ENCODE results near the gene KCNJ18. TPM values are rescaled to one million over a fixed set of nuclear protein-coding genes. Genes with fewer than 3 reads are reported as not detected.
"Not testable (repeated sequence)": the region's sequence is repeated elsewhere in the genome, so short reads cannot be mapped to it uniquely, and the experiment has no call there.

Gene KCNJ18
- total and polyA plus RNA-seq, 2 experiments from 2014 or later: not detected

DNA sequence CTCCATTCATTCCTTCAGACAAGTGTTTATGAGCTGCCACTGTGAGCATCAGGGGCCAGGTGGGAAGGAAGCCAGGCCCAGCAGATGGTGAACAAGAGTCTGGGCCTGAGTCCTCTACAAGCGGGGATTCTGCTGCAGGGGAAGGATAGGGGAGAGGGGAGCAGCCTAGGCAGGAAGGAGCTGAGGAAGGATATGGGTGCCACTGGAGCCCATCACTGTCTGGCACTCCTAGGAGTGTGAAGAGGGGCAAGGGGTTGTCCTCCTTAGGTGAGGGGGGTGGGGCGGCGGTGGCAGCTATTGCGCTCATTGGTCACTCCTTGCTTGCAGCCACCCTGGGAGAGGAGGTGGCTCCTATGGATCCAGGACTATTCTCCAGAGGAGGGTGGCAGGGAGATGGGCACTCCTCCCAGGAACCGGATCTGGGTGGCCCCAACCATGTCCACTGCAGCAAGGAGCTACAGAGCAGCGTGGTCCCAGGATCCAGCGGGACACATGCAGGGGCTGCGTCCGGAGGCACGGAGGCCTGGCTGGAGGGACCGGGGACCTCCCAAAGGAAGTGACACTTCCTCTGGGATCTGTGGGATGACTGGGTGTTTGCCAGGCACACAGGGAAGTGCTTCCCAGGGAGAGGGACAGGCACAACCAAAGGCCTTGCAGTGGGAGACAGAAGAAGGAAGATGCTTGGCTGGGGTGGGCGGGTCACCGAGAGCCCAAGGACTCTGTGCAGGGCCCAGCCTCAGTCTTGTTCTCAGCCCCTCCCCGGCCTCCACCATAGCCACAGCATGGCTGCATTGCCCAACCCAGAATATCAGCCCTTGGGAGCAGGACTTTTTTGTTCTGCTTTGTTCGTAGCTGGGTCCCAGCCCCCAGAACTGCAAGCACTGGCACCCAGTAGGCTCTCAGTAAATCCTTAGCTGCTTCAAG is 16.6 kb downstream of the KCNJ18 start:
- 81% methylated on average over 15 of the region's 15 CpGs for WGBS (ENCODE audit: low lambda C conversion rate, missing lambda C conversion rate)
- not testable (repeated sequence) for H3K36me3 ChIP-seq (replicated peaks; ENCODE audit: insufficient read depth, low read depth); H3K27me3 ChIP-seq; H3K4me1 ChIP-seq (ENCODE audit: insufficient read depth); H3K9me2 ChIP-seq (replicated peaks; ENCODE audit: insufficient read depth); H2AFZ ChIP-seq; H3K4me3 ChIP-seq; H3K9me3 ChIP-seq (ENCODE audit: low read depth); H4K20me1 ChIP-seq (ENCODE audit: insufficient read depth, poor library complexity, severe bottlenecking); DNase-seq (ENCODE audit: low spot score); H3K4me2 ChIP-seq; H3K27ac ChIP-seq; H3K79me2 ChIP-seq

DNA sequence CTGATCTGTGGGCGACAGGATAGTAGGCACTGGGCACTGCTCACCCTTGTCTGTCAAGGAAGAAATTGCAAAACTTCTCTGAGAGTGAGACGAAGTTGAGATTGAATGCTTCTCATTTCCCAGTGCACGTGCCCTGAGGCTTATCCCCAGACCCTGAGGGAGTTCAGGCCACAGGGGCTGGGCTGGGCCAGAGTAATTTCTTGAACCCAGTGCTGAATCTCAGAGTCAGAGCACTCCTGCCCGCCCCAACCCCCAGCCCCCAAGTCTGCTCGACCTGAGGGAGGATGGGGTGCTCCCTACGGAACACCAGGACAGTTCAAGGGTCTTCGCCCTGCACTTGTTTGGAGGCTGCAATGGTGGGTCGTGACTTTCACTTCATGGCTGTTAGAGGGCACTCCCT is 17.7 kb downstream of the KCNJ18 start:
- H3K27me3 ChIP-seq; H3K4me1 ChIP-seq (ENCODE audit: insufficient read depth); H3K4me3 ChIP-seq; H3K27ac ChIP-seq; DNase-seq (ENCODE audit: low spot score); H3K9me3 ChIP-seq (ENCODE audit: low read depth); H2AFZ ChIP-seq; H3K4me2 ChIP-seq; H4K20me1 ChIP-seq (ENCODE audit: insufficient read depth, poor library complexity, severe bottlenecking); H3K9me2 ChIP-seq (replicated peaks; ENCODE audit: insufficient read depth); H3K79me2 ChIP-seq; H3K36me3 ChIP-seq (replicated peaks; ENCODE audit: insufficient read depth, low read depth): not testable (repeated sequence)
- 71% methylated on average over 6 of the region's 8 CpGs for WGBS (ENCODE audit: low lambda C conversion rate, missing lambda C conversion rate)

DNA sequence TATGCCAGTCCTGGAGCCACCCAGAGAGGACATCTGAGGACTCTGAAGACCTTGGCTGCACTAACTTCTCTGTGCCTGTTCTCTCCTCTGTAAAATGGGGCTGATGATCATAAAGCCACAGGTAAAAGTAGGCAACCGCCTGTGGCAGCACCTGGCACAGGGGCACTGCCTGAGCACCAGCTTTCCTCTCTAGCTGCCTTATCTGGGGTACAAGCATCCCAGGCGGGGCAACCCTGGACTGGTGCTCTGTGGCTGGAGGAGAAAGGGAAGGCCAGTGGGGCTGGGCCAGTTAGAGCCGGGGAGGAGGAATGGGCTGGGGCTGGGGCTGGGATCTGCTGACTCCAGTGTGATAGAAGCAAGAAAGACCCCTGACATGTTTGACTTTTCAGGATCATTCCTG is 18.2 kb downstream of the KCNJ18 start:
- H4K20me1 ChIP-seq (ENCODE audit: insufficient read depth, poor library complexity, severe bottlenecking); H3K27me3 ChIP-seq; H3K79me2 ChIP-seq; H3K4me1 ChIP-seq (ENCODE audit: insufficient read depth); DNase-seq (ENCODE audit: low spot score); H2AFZ ChIP-seq; H3K4me3 ChIP-seq; H3K27ac ChIP-seq; H3K36me3 ChIP-seq (replicated peaks; ENCODE audit: insufficient read depth, low read depth); H3K9me2 ChIP-seq (replicated peaks; ENCODE audit: insufficient read depth); H3K4me2 ChIP-seq; H3K9me3 ChIP-seq (ENCODE audit: low read depth): not testable (repeated sequence)
- 77% methylated on average over 3 of the region's 3 CpGs for WGBS (ENCODE audit: low lambda C conversion rate, missing lambda C conversion rate)

GRCh38 chr17:21711182-21711581 is 18.9 kb downstream of the KCNJ18 start:
- Histone ChIP-seq H3K4me1 (ENCODE audit: insufficient read depth) (no peaks in the 10 kb centered on the region), H3K36me3 (replicated peaks; ENCODE audit: insufficient read depth, low read depth) (no peaks in the 10 kb centered on the region), H3K4me3 (no peak overlapping the region), H2AFZ (no peak overlapping the region), H3K27me3 (no peaks in the 10 kb centered on the region), H3K4me2 (no peak overlapping the region), H3K9me3 (ENCODE audit: low read depth) (no peaks in the 10 kb centered on the region), H3K9me2 (replicated peaks; ENCODE audit: insufficient read depth) (no peaks in the 10 kb centered on the region), H4K20me1 (ENCODE audit: insufficient read depth, poor library complexity, severe bottlenecking) (no peaks in the 10 kb centered on the region), H3K27ac (no peak overlapping the region), H3K79me2 (no peaks in the 10 kb centered on the region)
- TF ChIP-seq EZH2phosphoT487 (IDR thresholded peaks at IDR 0.05; ENCODE audit: low read depth, severe bottlenecking, unreplicated experiment) (no peak), EZH2 (IDR thresholded peaks at IDR 0.05; ENCODE audit: borderline replicate concordance) (no peak), CTCF (IDR thresholded peaks at IDR 0.05; ENCODE audit: poor library complexity) (no peak)
- no peak for DNase-seq (ENCODE audit: low spot score)
- 73% methylated on average over 12 of the region's 12 CpGs for WGBS (ENCODE audit: low lambda C conversion rate, missing lambda C conversion rate)

DNA sequence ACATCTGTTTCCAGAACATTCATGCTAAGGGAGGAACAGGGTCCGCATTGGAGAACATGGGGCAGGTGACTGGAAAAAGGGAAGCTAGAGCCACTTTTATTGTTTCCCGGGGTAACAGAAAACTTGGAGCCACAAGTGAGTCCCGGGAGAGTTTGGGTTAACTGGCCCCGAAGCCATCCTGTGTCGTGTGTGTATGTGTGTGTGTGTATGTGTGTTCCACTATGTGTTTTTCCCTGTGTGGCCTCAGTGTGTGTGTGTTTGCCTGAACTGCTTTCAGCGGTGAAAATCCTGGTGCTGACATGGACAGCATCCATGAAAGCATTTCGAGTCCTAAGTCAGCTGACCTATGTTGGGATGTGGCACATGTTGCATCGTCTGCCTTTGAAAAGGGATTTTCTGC is 20.7 kb downstream of the KCNJ18 start:
- H2AFZ ChIP-seq; DNase-seq (ENCODE audit: low spot score); H3K9me3 ChIP-seq (ENCODE audit: low read depth); H3K27me3 ChIP-seq; H3K9me2 ChIP-seq (replicated peaks; ENCODE audit: insufficient read depth); H3K79me2 ChIP-seq; H3K36me3 ChIP-seq (replicated peaks; ENCODE audit: insufficient read depth, low read depth); H3K27ac ChIP-seq; H3K4me2 ChIP-seq; H3K4me1 ChIP-seq (ENCODE audit: insufficient read depth); H3K4me3 ChIP-seq; H4K20me1 ChIP-seq (ENCODE audit: insufficient read depth, poor library complexity, severe bottlenecking): not testable (repeated sequence)
- WGBS (ENCODE audit: low lambda C conversion rate, missing lambda C conversion rate): 69% methylated on average over 8 of the region's 8 CpGs

- H2AFZ ChIP-seq; H3K27ac ChIP-seq; H3K36me3 ChIP-seq (replicated peaks; ENCODE audit: insufficient read depth, low read depth); H3K4me3 ChIP-seq; H4K20me1 ChIP-seq (ENCODE audit: insufficient read depth, poor library complexity, severe bottlenecking); DNase-seq (ENCODE audit: low spot score); H3K27me3 ChIP-seq; H3K9me2 ChIP-seq (replicated peaks; ENCODE audit: insufficient read depth); H3K4me2 ChIP-seq; H3K79me2 ChIP-seq; H3K4me1 ChIP-seq (ENCODE audit: insufficient read depth); H3K9me3 ChIP-seq (ENCODE audit: low read depth): not testable (repeated sequence)
- 53% methylated on average over 2 of the region's 3 CpGs for WGBS (ENCODE audit: low lambda C conversion rate, missing lambda C conversion rate)
Measured at GRCh38 chr17:21713631-21714030, 21.3 kb downstream of the KCNJ18 start.

DNA sequence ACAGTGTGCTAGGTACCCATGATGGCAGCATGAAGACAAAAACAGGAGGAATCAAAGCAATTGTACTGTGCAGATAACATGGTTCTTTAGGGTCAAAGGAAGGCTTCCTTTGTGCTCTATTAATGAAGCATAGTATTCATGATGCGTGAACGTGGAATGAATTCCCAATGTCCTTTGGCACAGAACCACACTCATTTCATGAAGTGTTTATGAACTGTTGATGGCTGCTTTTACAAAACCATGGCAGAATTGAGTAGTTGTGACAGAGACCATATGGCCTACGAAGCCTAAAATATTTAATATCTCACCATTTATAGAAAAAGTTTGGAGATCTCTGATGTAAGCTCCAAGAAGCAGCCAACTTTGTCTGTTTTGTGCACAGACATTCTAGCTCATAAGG is 22.4 kb downstream of the KCNJ18 start:
- H3K4me3 ChIP-seq; H3K27ac ChIP-seq; H3K9me2 ChIP-seq (replicated peaks; ENCODE audit: insufficient read depth); DNase-seq (ENCODE audit: low spot score); H3K9me3 ChIP-seq (ENCODE audit: low read depth); H3K27me3 ChIP-seq; H3K36me3 ChIP-seq (replicated peaks; ENCODE audit: insufficient read depth, low read depth); H3K4me1 ChIP-seq (ENCODE audit: insufficient read depth); H4K20me1 ChIP-seq (ENCODE audit: insufficient read depth, poor library complexity, severe bottlenecking); H2AFZ ChIP-seq; H3K79me2 ChIP-seq; H3K4me2 ChIP-seq: not testable (repeated sequence)
- 58% methylated on average over 3 of the region's 3 CpGs for WGBS (ENCODE audit: low lambda C conversion rate, missing lambda C conversion rate)

DNA sequence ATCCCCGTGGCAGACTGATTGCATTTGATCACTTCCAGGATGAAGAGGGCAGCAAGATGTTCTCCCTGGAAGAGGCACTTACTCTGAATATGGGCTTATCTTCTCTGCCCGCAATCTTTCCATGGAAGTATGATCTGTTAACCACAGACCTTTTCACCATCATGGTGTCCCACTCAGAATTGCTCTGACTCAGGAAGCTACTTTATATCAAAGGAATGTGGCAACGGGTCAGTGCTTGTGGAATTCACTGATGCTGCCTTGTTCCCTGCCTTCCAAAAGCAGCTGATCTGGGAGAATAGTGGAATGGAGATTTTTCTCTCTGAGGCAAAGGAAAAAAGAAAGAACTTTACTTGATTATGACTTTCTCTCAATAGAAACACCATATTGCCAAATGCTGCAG is 23.6 kb downstream of the KCNJ18 start:
- H3K4me1 ChIP-seq (ENCODE audit: insufficient read depth); H3K27ac ChIP-seq; H3K4me3 ChIP-seq; H3K9me3 ChIP-seq (ENCODE audit: low read depth); H3K79me2 ChIP-seq; H4K20me1 ChIP-seq (ENCODE audit: insufficient read depth, poor library complexity, severe bottlenecking); H2AFZ ChIP-seq; H3K4me2 ChIP-seq; H3K9me2 ChIP-seq (replicated peaks; ENCODE audit: insufficient read depth); H3K36me3 ChIP-seq (replicated peaks; ENCODE audit: insufficient read depth, low read depth); DNase-seq (ENCODE audit: low spot score); H3K27me3 ChIP-seq: not testable (repeated sequence)
- WGBS (ENCODE audit: low lambda C conversion rate, missing lambda C conversion rate): 42% methylated on average over 3 of the region's 3 CpGs
